ENCODE results near the gene CDH22. TPM values are rescaled to one million over a fixed set of nuclear protein-coding genes. Genes with fewer than 3 reads are reported as not detected.

CDH22 gene
- total RNA-seq, 1 donor from 2014 or later, result 0.13 TPM

GRCh38 chr20:46228670-46229069, 79.6 kb downstream of the CDH22 start:
- H3K9me3 ChIP-seq (ENCODE audit: low read depth), result no peaks in the 10 kb centered on the region
- H3K4me1 Mint-ChIP-seq, result peaks cover 7% of the 10 kb centered on the region
- H3K27me3 Mint-ChIP-seq (ENCODE audit: insufficient read depth, low read depth), result peaks cover 35% of the 10 kb centered on the region
- H3K27ac Mint-ChIP-seq, result no peak overlapping the region
- no peak for DNase-seq (ENCODE audit: low spot score)
- no peak overlapping the region for H3K27ac ChIP-seq
- H3K36me3 Mint-ChIP-seq, result no peaks in the 10 kb centered on the region
- H3F3A ChIP-seq (ENCODE audit: low read depth), result no peaks in the 10 kb centered on the region
- peaks cover 17% of the 10 kb centered on the region for H4K20me1 ChIP-seq (ENCODE audit: low read depth)
- H3K27me3 ChIP-seq, result peaks cover 11% of the 10 kb centered on the region
- H3K4me3 Mint-ChIP-seq, result no peak overlapping the region
- H3K4me2 ChIP-seq, result no peak overlapping the region
- no peaks in the 10 kb centered on the region for H3K36me3 ChIP-seq
- no peak overlapping the region for H2AFZ ChIP-seq (replicated peaks)
- no peaks in the 10 kb centered on the region for H3K9me3 Mint-ChIP-seq
- H3K9ac ChIP-seq, result no peak overlapping the region
- H3K4me1 ChIP-seq, result no peaks in the 10 kb centered on the region
- H3K4me3 ChIP-seq, result no peak overlapping the region
- TF ChIP-seq EZH2phosphoT487 (IDR thresholded peaks at IDR 0.05) (no peak), CTCF (IDR thresholded peaks at IDR 0.05) (no peak), EZH2 (IDR thresholded peaks at IDR 0.05) (no peak)
- H3K79me2 ChIP-seq (ENCODE audit: low read depth), result no peaks in the 10 kb centered on the region

- no peak overlapping the region for H3K4me3 Mint-ChIP-seq
Observed at GRCh38 chr20:46227272-46227767, 81.0 kb downstream of the CDH22 start.

GRCh38 chr20:46226602-46227001, 81.7 kb downstream of the CDH22 start:
- no peak for TF ChIP-seq EZH2 (IDR thresholded peaks at IDR 0.05)
- TF ChIP-seq EZH2phosphoT487 (IDR thresholded peaks at IDR 0.05), result no peak
- no peak for TF ChIP-seq CTCF (IDR thresholded peaks at IDR 0.05)
- DNase-seq (ENCODE audit: low spot score), result no peak

More at GRCh38 chr20:46227272-46227767, 81.0 kb downstream of the CDH22 start:
- H3F3A ChIP-seq (ENCODE audit: low read depth), result peaks cover 1% of the 10 kb centered on the region
- no peak overlapping the region for H2AFZ ChIP-seq (replicated peaks)
- no peaks in the 10 kb centered on the region for H3K36me3 ChIP-seq
- Mint-ChIP-seq H3K27ac (no peak overlapping the region), H3K27me3 (ENCODE audit: insufficient read depth, low read depth) (peaks cover 22% of the 10 kb centered on the region), H3K4me1 (peaks cover 19% of the 10 kb centered on the region), H3K9me3 (no peaks in the 10 kb centered on the region), H3K36me3 (no peaks in the 10 kb centered on the region)
- DNase-seq (ENCODE audit: low spot score), result no peak
- TF ChIP-seq CTCF (IDR thresholded peaks at IDR 0.05) (no peak), EZH2 (IDR thresholded peaks at IDR 0.05) (no peak), EZH2phosphoT487 (IDR thresholded peaks at IDR 0.05) (no peak)
- H3K9ac ChIP-seq, result no peak overlapping the region
- H3K79me2 ChIP-seq (ENCODE audit: low read depth), result no peaks in the 10 kb centered on the region
- peaks cover 11% of the 10 kb centered on the region for H3K4me1 ChIP-seq
- H3K4me3 ChIP-seq, result no peak overlapping the region
- H3K27me3 ChIP-seq, result no peaks in the 10 kb centered on the region
- no peaks in the 10 kb centered on the region for H3K9me3 ChIP-seq (ENCODE audit: low read depth)
- peaks cover 17% of the 10 kb centered on the region for H4K20me1 ChIP-seq (ENCODE audit: low read depth)
- H3K4me2 ChIP-seq, result no peak overlapping the region
- H3K27ac ChIP-seq, result no peak overlapping the region

More at GRCh38 chr20:46226602-46227001, 81.7 kb downstream of the CDH22 start:
- no peak overlapping the region for H3K9ac ChIP-seq
- H3K9me3 ChIP-seq (ENCODE audit: low read depth), result no peaks in the 10 kb centered on the region
- H2AFZ ChIP-seq (replicated peaks), result no peak overlapping the region
- H3K36me3 ChIP-seq, result no peaks in the 10 kb centered on the region
- Mint-ChIP-seq H3K4me1 (peaks cover 27% of the 10 kb centered on the region), H3K4me3 (no peak overlapping the region), H3K9me3 (no peaks in the 10 kb centered on the region), H3K27me3 (ENCODE audit: insufficient read depth, low read depth) (peaks cover 20% of the 10 kb centered on the region), H3K27ac (no peak overlapping the region), H3K36me3 (no peaks in the 10 kb centered on the region)
- no peaks in the 10 kb centered on the region for H3K79me2 ChIP-seq (ENCODE audit: low read depth)
- H3F3A ChIP-seq (ENCODE audit: low read depth), result peaks cover 9% of the 10 kb centered on the region
- H3K4me3 ChIP-seq, result no peak overlapping the region
- H3K4me1 ChIP-seq, result peaks cover 19% of the 10 kb centered on the region
- H3K4me2 ChIP-seq, result no peak overlapping the region
- peaks cover 17% of the 10 kb centered on the region for H4K20me1 ChIP-seq (ENCODE audit: low read depth)
- no peaks in the 10 kb centered on the region for H3K27me3 ChIP-seq
- no peak overlapping the region for H3K27ac ChIP-seq
